Measurements from ENCODE around the gene DDX54.

DDX54 gene

DNA sequence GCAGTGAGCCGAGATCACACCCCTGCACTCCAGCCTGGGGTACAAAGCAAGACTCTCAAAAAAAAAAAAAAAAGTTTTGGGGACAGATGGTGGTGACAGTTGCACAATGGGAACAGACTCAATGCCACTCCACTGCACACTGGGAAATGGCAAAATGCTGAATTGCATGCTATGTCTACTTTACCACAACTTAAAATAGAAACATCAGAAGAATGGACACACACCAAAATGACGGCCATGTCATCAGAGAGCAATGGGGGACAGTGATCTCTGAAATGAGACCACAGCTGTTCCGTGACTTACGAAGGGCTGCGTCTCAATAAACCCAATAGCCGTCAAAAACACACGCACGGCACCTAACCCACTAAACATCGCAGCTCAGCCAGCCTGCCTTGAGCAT is 13.7 kb downstream of the DDX54 start:
- Histone ChIP-seq H3K9me3 (ENCODE audit: insufficient read depth, low read length) (peaks cover 4% of the 10 kb centered on the region; the same call in 1 of the 2 replicates), H3K4me1 (ENCODE audit: low read length) (peaks cover 49% of the 10 kb centered on the region), H3K36me3 (replicated peaks; ENCODE audit: low read depth, low read length) (peaks cover 48% of the 10 kb centered on the region), H2AFZ (ENCODE audit: low read depth, low read length) (no peak overlapping the region), H3K79me2 (ENCODE audit: low read length) (no peaks in the 10 kb centered on the region), H4K20me1 (ENCODE audit: insufficient read depth, low read length) (no peaks in the 10 kb centered on the region), H3K4me3 (ENCODE audit: low read length) (no peak overlapping the region), H3K27ac (ENCODE audit: low read length) (peak overlapping the region; percentile 90), H3K9ac (ENCODE audit: low read length) (no peak overlapping the region), H3K4me2 (ENCODE audit: low read length) (peak overlapping the region; percentile 42; the same call in 1 of the 2 replicates), H3K27me3 (ENCODE audit: low read depth, low read length) (no peaks in the 10 kb centered on the region)
- TF ChIP-seq EZH2phosphoT487 (IDR thresholded peaks at IDR 0.05; ENCODE audit: low read depth): no peak
- TF ChIP-seq, protein P1, sequence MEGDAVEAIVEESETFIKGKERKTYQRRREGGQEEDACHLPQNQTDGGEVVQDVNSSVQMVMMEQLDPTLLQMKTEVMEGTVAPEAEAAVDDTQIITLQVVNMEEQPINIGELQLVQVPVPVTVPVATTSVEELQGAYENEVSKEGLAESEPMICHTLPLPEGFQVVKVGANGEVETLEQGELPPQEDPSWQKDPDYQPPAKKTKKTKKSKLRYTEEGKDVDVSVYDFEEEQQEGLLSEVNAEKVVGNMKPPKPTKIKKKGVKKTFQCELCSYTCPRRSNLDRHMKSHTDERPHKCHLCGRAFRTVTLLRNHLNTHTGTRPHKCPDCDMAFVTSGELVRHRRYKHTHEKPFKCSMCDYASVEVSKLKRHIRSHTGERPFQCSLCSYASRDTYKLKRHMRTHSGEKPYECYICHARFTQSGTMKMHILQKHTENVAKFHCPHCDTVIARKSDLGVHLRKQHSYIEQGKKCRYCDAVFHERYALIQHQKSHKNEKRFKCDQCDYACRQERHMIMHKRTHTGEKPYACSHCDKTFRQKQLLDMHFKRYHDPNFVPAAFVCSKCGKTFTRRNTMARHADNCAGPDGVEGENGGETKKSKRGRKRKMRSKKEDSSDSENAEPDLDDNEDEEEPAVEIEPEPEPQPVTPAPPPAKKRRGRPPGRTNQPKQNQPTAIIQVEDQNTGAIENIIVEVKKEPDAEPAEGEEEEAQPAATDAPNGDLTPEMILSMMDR (IDR thresholded peaks at IDR 0.05; ENCODE audit: low read depth, low read length): no peak

DNA sequence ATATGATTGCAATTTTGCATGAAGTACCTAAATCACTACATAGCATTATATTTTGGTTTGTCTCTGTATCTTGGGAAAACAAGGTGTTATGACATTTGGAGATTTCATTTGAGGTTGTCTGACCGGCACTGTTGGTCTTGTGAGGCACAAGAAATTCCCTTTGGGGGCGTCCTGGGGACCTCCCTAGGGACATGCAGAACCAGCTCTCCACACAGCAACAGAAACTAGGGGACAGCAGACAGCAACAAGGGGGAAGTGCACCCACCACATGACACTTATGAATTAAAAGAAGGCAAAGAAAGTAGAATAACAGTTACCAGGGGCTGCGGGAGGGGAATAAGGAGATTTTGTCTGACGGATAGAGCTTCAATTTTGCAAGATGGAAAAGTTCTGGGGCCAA is 14.4 kb downstream of the DDX54 start:
- H3K9me3 ChIP-seq (ENCODE audit: insufficient read depth, low read length): peaks cover 4% of the 10 kb centered on the region; the same call in 1 of the 2 replicates
- no peaks in the 10 kb centered on the region for H4K20me1 ChIP-seq (ENCODE audit: insufficient read depth, low read length)
- no peaks in the 10 kb centered on the region for H3K79me2 ChIP-seq (ENCODE audit: low read length)
- H3K27me3 ChIP-seq (ENCODE audit: low read depth, low read length): no peaks in the 10 kb centered on the region
- no peak overlapping the region for H2AFZ ChIP-seq (ENCODE audit: low read depth, low read length)
- H3K36me3 ChIP-seq (replicated peaks; ENCODE audit: low read depth, low read length): peaks cover 48% of the 10 kb centered on the region
- H3K4me2 ChIP-seq (ENCODE audit: low read length): peak overlapping the region; percentile 42
- no peak overlapping the region for H3K4me3 ChIP-seq (ENCODE audit: low read length)
- H3K9ac ChIP-seq (ENCODE audit: low read length): 0 out of 2 replicates have a peak overlapping the region, but pooled peaks have one; percentile 17
- peaks cover 49% of the 10 kb centered on the region for H3K4me1 ChIP-seq (ENCODE audit: low read length)
- TF ChIP-seq, protein P1 (IDR thresholded peaks at IDR 0.05; ENCODE audit: low read depth, low read length): no peak
- no peak for TF ChIP-seq EZH2phosphoT487 (IDR thresholded peaks at IDR 0.05; ENCODE audit: low read depth)
- H3K27ac ChIP-seq (ENCODE audit: low read length): peak overlapping the region; percentile 90

DNA sequence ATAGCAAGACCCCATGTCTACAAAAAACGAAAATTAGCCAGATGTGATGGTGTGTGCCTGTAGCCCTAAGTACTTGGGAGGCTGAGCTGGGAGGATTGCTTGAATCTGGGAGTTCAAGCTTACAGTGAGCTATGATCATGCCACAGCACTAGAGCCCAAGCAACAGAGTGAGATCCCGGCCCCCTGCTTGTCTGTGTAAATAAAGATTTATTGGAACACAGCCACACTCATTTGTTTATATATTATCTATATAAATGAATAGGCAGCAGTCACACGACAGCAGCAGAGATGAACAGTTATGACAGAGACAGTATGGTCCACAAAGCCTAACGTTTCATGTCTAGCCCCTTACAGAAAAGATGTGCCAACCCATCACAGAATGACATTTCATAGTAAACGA is 14.8 kb downstream of the DDX54 start:
- H3K9ac ChIP-seq (ENCODE audit: low read length): peak overlapping the region; percentile 17; the same call in 1 of the 2 replicates
- peaks cover 4% of the 10 kb centered on the region; the same call in 1 of the 2 replicates for H3K9me3 ChIP-seq (ENCODE audit: insufficient read depth, low read length)
- peaks cover 49% of the 10 kb centered on the region for H3K4me1 ChIP-seq (ENCODE audit: low read length)
- no peak overlapping the region for H2AFZ ChIP-seq (ENCODE audit: low read depth, low read length)
- no peaks in the 10 kb centered on the region for H3K27me3 ChIP-seq (ENCODE audit: low read depth, low read length)
- TF ChIP-seq EZH2phosphoT487 (IDR thresholded peaks at IDR 0.05; ENCODE audit: low read depth): no peak
- TF ChIP-seq, protein P1 (IDR thresholded peaks at IDR 0.05; ENCODE audit: low read depth, low read length): no peak
- H3K4me2 ChIP-seq (ENCODE audit: low read length): peak overlapping the region; percentile 42
- no peak overlapping the region for H3K4me3 ChIP-seq (ENCODE audit: low read length)
- peaks cover 51% of the 10 kb centered on the region for H3K36me3 ChIP-seq (replicated peaks; ENCODE audit: low read depth, low read length)
- H4K20me1 ChIP-seq (ENCODE audit: insufficient read depth, low read length): no peaks in the 10 kb centered on the region
- H3K27ac ChIP-seq (ENCODE audit: low read length): peak overlapping the region; percentile 90
- no peaks in the 10 kb centered on the region for H3K79me2 ChIP-seq (ENCODE audit: low read length)

DNA sequence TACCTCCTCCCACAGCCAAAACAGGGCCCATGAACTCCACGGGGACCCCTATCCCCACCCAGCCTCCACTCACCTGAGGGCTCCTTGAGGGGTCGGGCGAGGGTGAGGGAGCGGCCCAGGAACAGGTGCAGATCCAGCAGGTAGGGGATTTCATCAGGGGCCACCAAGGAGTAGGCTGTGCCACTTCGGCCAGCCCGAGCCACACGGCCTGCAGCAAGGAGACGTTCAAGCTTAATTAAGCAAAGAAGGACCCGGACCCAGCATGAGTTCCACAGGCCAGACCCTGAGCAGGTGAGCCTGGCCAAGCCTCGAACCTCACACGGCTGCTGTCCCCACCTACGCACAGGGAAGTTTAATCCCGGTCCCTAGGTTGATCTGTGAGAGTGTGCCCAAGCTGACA is 15.6 kb downstream of the DDX54 start:
- no peaks in the 10 kb centered on the region for H3K79me2 ChIP-seq (ENCODE audit: low read length)
- no peak overlapping the region for H2AFZ ChIP-seq (ENCODE audit: low read depth, low read length)
- H3K9ac ChIP-seq (ENCODE audit: low read length): peak overlapping the region; percentile 17; the same call in 1 of the 2 replicates
- no peak overlapping the region for H3K4me3 ChIP-seq (ENCODE audit: low read length)
- H3K27ac ChIP-seq (ENCODE audit: low read length): peak overlapping the region; percentile 90
- no peak overlapping the region for H3K4me2 ChIP-seq (ENCODE audit: low read length)
- H3K36me3 ChIP-seq (replicated peaks; ENCODE audit: low read depth, low read length): peaks cover 56% of the 10 kb centered on the region
- no peaks in the 10 kb centered on the region for H3K27me3 ChIP-seq (ENCODE audit: low read depth, low read length)
- peaks cover 49% of the 10 kb centered on the region for H3K4me1 ChIP-seq (ENCODE audit: low read length)
- H4K20me1 ChIP-seq (ENCODE audit: insufficient read depth, low read length): no peaks in the 10 kb centered on the region
- TF ChIP-seq, protein P1 (IDR thresholded peaks at IDR 0.05; ENCODE audit: low read depth, low read length): no peak
- TF ChIP-seq EZH2phosphoT487 (IDR thresholded peaks at IDR 0.05; ENCODE audit: low read depth): no peak
- peaks cover 4% of the 10 kb centered on the region; the same call in 1 of the 2 replicates for H3K9me3 ChIP-seq (ENCODE audit: insufficient read depth, low read length)
